ENCODE results near the gene KIF12.

DNA sequence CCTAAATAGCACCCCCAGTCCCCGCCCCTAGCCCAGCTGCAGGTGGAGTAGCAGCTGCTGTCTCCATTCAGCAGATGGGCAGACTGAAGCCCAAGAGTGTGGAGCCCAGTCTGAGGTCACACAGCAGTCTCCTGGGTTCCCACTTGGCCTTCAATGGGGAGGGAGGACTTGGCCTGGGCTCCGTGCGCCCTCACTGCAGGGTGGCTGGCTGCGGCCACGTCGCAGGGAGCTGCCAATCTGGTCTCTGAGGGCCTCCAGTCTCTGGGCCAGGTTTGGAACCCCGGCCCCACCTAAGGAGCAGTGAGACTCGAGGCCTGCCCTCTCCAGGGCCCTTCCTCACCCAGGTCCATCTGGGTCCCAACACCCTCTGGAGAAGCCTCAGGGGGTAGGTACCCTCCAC lies 7.4 kb downstream of the KIF12 start:
- TF ChIP-seq GATA3 (IDR thresholded peaks at IDR 0.05; ENCODE audit: low read depth, low read length): no peak
- no peak for TF ChIP-seq GATA2 (IDR thresholded peaks at IDR 0.05; ENCODE audit: low read depth, low read length)

Measured in SH-SY5Y (cell line).